Body of pancreas (tissue), 4 donors: Measurements from ENCODE around the gene GLT6D1. TPM values are rescaled to one million over a fixed set of nuclear protein-coding genes. Genes with fewer than 3 reads are reported as not detected.

Experiments
- ATAC-seq: fragments of 150-250 bp; one replicate; pipeline ENCODE4 v1.9.1; 2016
- DNase-seq, 4 donors: peaks; one replicate each; pipeline ENCODE4 v3.0.0-alpha.2; 2019
- H3K27ac ChIP-seq, 4 donors: fragments of 200-600 bp; sonication (generic); 1 replicate in 3 of 4; 2 replicates in 1 of 4; pipeline versions ENCODE4 v1.5.1 to v1.6.1; 2016 to 2019; ENCODE audit warnings: mild to moderate bottlenecking in 1 of 4, mixed read lengths in 1 of 4, moderate library complexity in 1 of 4
- H3K27me3 ChIP-seq, 2 donors: fragments of 200-600 bp; sonication (generic); one replicate each; pipeline ENCODE4 v1.6.0; 2016; ENCODE audit warnings: mild to moderate bottlenecking in 1 of 2
- H3K36me3 ChIP-seq, 2 donors: fragments of 200-600 bp; sonication (generic); replicated peaks in 1 of 2; 2 replicates each; pipeline ENCODE4 v1.5.1; 2016; ENCODE audit warnings: low read depth in 2 of 2; ENCODE audit not compliant: insufficient read depth in 1 of 2
- H3K4me1 ChIP-seq: fragments of 200-600 bp; sonication (generic); one replicate; pipeline ENCODE4 v1.6.0; 2016
- H3K4me3 ChIP-seq, 2 donors: fragments of 200-600 bp; sonication (generic); 1 replicate in 1 of 2; 2 replicates in 1 of 2; pipeline ENCODE4 v1.5.1; 2016 to 2019
- H3K9me3 ChIP-seq, 3 donors: fragments of 200-600 bp; sonication (generic); 1 replicate in 2 of 3; 2 replicates in 1 of 3; pipeline ENCODE4 v1.5.1; 2016
- CTCF ChIP-seq, 7 experiments: fragments of 450-650 bp in 4 of 7; fragments of 200-600 bp in 3 of 7; sonication (generic) in 3 of 7; IDR thresholded peaks; one replicate each; pipeline ENCODE4 v1.5.1; 2016 to 2019; ENCODE audit warnings: antibody characterized with exemption in 7 of 7
- POLR2A ChIP-seq, 3 donors: fragments of 450-650 bp; IDR thresholded peaks; one replicate each; pipeline ENCODE4 v1.6.1; 2016; ENCODE audit warnings: antibody characterized with exemption in 3 of 3, mild to moderate bottlenecking in 2 of 3
- WGBS, 2 donors: methylation state at CpG; one replicate each; pipeline ENCODE4 v1.1.5; 2017; 5-methylcytosine and 5-hydroxymethylcytosine counted together
- intact Hi-C: fragments of 100-400 bp; cut with DNase I; formaldehyde crosslinking; loops from one replicate; pipeline ENCODE4 v1.15.1; 2023
- total RNA-seq, 2 donors: library from RNA; depleted of rRNA; stranded (reverse); fragments of >200 nt; gene quantifications; one replicate each; pipeline ENCODE4 v1.1.0, GENCODE V29; 2016

GLT6D1 gene
- total RNA-seq, 2 donors from 2014 or later = not detected

GRCh38 chr9:135581636-135582426 is 57.5 kb downstream of the GLT6D1 start:
- no peak overlapping the region for H3K4me3 ChIP-seq
- H3K27ac ChIP-seq = no peak overlapping the region
- no peaks in the 10 kb centered on the region for H3K4me1 ChIP-seq
- H3K9me3 ChIP-seq = no peaks in the 10 kb centered on the region
- TF ChIP-seq CTCF (IDR thresholded peaks at IDR 0.05) = no peak
- TF ChIP-seq POLR2A (IDR thresholded peaks at IDR 0.05) = no peak
- DNase-seq (no peak), ATAC-seq (no peak)
- no peaks in the 10 kb centered on the region for H3K27me3 ChIP-seq
- intact Hi-C loops = no loop called here
- no peaks in the 10 kb centered on the region for H3K36me3 ChIP-seq
- 66 to 73% methylated on average over 15 to 18 of the region's 18 CpGs for whole genome bisulfite sequencing, 2 donors

GRCh38 chr9:135580664-135581380 is 58.5 kb downstream of the GLT6D1 start:
- Histone ChIP-seq H3K27me3 (no peaks in the 10 kb centered on the region), H3K4me1 (no peaks in the 10 kb centered on the region), H3K9me3 (no peaks in the 10 kb centered on the region), H3K4me3 (no peak overlapping the region), H3K27ac (no peak overlapping the region), H3K36me3 (no peaks in the 10 kb centered on the region)
- intact Hi-C loops = no loop called here
- no peak for TF ChIP-seq CTCF (IDR thresholded peaks at IDR 0.05)
- no peak for ATAC-seq
- 74 to 78% methylated on average over 11 of the region's 11 CpGs for WGBS, 2 donors
- no peak for DNase-seq

- TF ChIP-seq CTCF (IDR thresholded peaks at IDR 0.05) (no peak), POLR2A (IDR thresholded peaks at IDR 0.05) (no peak)
- DNase-seq (no peak), ATAC-seq (no peak)
- H3K27ac ChIP-seq = no peak overlapping the region
- WGBS, 2 donors = 41 to 48% methylated on average over 10 of the region's 10 CpGs
- no peaks in the 10 kb centered on the region for H3K27me3 ChIP-seq
- H3K9me3 ChIP-seq = no peaks in the 10 kb centered on the region
- no peak overlapping the region for H3K4me3 ChIP-seq
- intact Hi-C loops = no loop called here
- no peaks in the 10 kb centered on the region for H3K36me3 ChIP-seq
- no peaks in the 10 kb centered on the region for H3K4me1 ChIP-seq
Observed at GRCh38 chr9:135579889-135580660, 59.3 kb downstream of the GLT6D1 start.

- H3K4me1 ChIP-seq = no peaks in the 10 kb centered on the region
- WGBS, 2 donors = 22 to 53% methylated on average over 2 of the region's 2 CpGs
- intact Hi-C loops = no loop called here
- H3K36me3 ChIP-seq = no peaks in the 10 kb centered on the region
- H3K27ac ChIP-seq = no peak overlapping the region
- H3K4me3 ChIP-seq = no peak overlapping the region
- H3K9me3 ChIP-seq = no peaks in the 10 kb centered on the region
- H3K27me3 ChIP-seq = no peaks in the 10 kb centered on the region
- ATAC-seq (no peak), DNase-seq (no peak)
- TF ChIP-seq CTCF (IDR thresholded peaks at IDR 0.05) (no peak), POLR2A (IDR thresholded peaks at IDR 0.05) (no peak)
Observed at GRCh38 chr9:135579356-135579755, 60.0 kb downstream of the GLT6D1 start.
